Tongue (tissue), 2 donors: ENCODE measurements around the gene MYPN. TPM values are rescaled to one million over a fixed set of nuclear protein-coding genes. Genes with fewer than 3 reads are reported as not detected.
A peak's percentile ranks its signal among the peaks of the same experiment; 100 is the strongest.
"Not testable (repeated sequence)": the region's sequence is repeated elsewhere in the genome, so short reads cannot be mapped to it uniquely, and the experiment has no call there.

Experiments used
- DNase-seq: peaks from one replicate; pipeline ENCODE4 v3.0.0-alpha.2; 2015
- total RNA-seq: library from RNA; depleted of rRNA; stranded (reverse); fragments of >200 nt; gene quantifications from one replicate; pipeline ENCODE4 v1.2.3, GENCODE V29; 2014

The MYPN gene
- total RNA-seq, 1 donor from 2014 or later = 92.0 TPM

DNA sequence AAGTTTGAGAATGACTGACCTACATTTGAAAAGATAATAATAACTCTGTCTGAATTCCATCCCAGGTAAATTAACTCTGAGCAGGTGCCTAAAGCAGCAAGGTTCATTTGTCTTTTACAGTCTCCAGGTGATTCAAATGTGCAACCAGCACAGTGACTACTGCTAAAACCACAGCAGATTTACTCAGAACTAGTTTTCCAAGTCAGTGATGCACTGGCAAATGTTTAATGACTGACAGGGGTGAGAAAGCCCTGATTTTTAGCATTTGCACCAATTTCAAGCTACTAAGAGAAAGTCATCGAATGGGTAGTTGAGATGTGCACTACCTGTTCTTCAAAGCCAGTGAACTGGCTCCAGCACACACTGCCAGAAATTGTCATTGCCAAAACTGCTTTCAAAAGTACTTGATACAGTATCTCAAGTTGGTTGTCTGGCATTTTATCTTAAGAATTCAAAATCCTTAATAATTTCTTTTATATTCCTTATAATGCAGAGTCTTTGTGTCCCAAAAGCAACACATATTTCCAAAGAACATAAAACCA lies 62.3 kb downstream of the MYPN start:
- DNase-seq = no peak

- no peak for DNase-seq
Observed at GRCh38 chr10:68172324-68172723, 63.0 kb downstream of the MYPN start.

DNA sequence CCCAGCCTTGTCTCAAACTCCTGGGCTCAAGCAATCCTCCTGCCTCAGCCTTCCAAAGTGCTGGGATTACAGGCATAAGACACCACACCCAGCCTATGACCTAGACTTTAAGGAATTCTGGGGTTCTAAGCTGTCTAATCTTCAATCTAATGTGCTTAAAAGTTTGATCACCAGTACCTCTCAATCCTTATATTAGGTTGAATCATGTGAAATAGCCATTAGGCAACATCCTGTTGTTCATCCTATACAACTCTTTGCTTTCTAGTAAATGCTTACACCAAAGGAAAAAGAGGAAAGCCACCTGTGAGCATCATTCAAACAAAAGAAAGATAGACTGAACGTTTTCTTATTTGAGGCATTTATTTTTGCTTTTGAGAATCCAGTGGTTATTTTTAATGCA lies 66.7 kb downstream of the MYPN start:
- no peak for DNase-seq

- DNase-seq = no peak
Observed at GRCh38 chr10:68176797-68177196, 67.5 kb downstream of the MYPN start.

GRCh38 chr10:68178592-68178991 lies 69.3 kb downstream of the MYPN start:
- no peak for DNase-seq

GRCh38 chr10:68179016-68179415 lies 69.7 kb downstream of the MYPN start:
- DNase-seq = no peak

GRCh38 chr10:68180490-68180889 lies 71.2 kb downstream of the MYPN start:
- no peak for DNase-seq

GRCh38 chr10:68184546-68184945 lies 75.3 kb downstream of the MYPN start:
- peak; percentile 70 for DNase-seq

GRCh38 chr10:68185085-68185484 lies 75.8 kb downstream of the MYPN start:
- no peak for DNase-seq

GRCh38 chr10:68188835-68189234 lies 79.5 kb downstream of the MYPN start:
- no peak for DNase-seq

GRCh38 chr10:68192113-68192512 lies 82.8 kb downstream of the MYPN start:
- no peak for DNase-seq

DNA sequence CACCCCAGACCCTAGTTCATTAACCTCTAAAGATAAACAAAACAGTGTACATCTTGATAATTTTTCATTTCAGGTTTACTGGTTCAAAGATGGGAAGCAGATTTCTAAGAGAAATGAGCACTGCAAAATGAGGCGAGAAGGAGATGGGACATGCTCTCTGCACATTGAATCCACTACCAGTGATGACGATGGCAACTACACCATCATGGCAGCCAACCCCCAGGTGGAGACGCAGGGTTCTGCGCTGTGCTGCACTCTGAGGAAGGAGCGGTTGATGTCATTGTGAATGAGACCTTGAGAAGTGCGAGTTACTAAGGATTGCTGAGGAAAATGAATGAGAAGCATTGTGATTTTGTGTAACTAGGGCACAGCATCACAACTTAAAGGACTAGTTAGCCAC lies 85.0 kb downstream of the MYPN start:
- no peak for DNase-seq

DNA sequence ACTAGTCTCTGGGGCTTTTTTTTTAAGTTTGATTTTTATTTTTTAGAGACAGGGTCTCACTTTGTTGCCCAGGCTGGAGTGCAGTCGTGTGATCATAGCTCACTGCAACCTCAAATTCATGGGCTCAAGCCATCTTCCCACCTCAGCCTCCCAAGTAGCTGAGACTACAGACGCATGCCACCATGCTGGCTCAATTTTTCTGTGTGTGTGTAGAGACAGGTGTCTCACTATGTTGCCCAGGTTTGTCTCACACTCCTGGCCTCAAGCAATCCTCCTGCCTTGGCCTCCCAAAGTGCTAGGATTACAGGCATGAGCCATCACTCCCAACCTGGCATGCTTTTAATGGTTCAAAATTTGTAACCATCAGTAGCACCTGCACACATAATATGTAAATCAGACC lies 86.5 kb downstream of the MYPN start:
- DNase-seq = not testable (repeated sequence)

GRCh38 chr10:68196701-68197100 lies 87.4 kb downstream of the MYPN start:
- DNase-seq = no peak

DNA sequence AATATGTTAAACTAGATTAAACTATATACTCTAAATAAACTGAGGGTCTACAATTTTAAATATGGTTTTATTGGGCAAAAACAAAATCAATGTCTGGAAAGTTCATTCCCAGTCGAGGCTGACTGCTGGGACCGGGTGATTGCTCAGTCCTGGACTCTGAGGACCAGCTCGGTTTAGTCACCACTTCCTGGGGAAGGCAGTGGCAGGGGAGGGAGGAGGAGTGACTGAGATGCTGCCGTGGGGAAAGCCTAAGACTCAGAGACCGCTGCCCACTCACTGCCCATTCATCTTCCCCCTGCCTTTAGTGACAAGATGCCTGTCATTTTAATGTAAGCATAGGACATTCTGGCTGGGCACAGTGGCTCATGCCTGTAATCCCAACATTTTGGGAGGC lies 93.7 kb downstream of the MYPN start:
- no peak for DNase-seq

- peak; percentile 61 for DNase-seq
Observed at GRCh38 chr10:68208424-68209042, 99.2 kb downstream of the MYPN start.

DNA sequence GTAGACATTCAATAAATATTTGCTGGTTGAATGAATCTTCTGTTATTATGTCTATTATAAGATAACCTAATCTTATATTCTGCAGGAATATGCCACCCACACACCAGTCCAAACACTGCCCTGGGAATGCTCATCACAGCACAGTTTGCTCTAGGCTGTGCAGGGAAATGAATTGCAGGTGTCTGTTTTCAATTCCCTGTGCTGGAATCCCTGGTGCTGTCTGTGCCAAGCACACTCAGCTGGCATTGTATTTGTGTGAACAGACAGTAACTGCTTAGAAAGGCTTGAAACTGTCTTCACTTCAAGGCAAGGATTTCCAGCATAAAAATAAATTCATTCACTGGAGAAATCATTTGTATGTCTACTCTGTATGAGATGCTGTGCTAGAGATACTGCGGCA lies 102.4 kb downstream of the MYPN start:
- no peak for DNase-seq

DNA sequence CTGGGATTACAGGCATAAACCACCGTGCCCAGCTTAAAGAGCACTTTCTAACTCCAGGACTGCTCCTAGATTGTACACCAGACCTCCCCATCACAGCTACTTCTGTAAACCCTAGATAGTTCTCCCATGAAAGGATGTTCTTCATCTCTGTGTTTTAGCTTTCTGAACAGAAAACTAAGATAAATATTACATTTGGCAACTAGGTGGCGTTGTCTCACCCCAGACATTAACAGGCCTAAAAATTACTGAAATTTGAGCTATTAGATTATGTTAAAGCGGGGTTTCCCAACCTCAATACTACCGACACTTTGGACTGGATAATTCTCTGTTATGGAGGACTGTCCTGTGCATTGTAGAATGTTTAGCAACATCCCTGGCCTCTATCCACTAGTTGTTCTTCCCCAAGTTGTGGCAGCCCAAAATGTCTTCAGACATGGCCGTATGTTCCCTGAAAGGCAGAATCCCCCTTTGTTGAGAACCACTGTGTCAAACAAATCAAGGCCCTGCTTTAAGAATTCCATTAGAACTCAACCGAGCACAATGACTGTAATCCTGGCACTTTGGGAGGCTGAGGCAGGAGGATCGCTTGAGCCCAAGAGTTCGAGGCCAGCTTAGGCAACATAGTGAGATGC lies 103.5 kb downstream of the MYPN start:
- DNase-seq = peak; percentile 46

- no peak for DNase-seq
Observed at GRCh38 chr10:68218786-68219185, 109.5 kb downstream of the MYPN start.

GRCh38 chr10:68221196-68221595 lies 111.9 kb downstream of the MYPN start:
- DNase-seq = no peak

GRCh38 chr10:68222391-68222790 lies 113.1 kb downstream of the MYPN start:
- no peak for DNase-seq

DNA sequence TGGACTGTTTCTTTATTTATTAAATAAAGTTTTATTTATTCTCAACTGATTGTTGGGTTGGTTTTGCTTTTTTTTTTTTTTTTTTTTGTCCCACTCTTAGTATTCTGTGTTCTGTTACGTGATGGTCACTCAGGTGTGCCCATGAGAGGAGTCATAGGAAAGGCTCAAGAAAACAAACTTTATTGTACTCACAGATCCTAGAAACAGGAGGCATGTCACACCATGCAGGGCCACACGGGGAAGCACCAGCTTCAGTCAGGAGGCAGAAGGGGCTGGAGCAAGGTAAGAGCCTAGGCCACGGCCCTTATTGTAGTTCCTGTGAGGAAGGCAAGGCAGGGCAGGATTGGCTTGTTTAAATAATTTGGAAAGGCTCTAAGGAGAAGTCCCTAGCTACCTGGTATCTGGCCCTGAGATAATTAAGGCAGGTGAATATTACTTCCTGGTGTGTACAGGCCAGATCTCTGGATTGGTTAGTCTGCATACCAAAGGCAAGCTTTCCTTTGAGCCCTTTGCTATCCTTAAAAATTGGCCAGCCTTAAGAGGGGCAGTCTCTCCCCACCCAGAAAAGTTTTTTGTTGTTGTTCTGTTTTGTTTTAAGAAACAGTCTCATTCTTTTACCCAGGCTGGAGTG lies 114.4 kb downstream of the MYPN start:
- no peak for DNase-seq

- no peak for DNase-seq
Observed at GRCh38 chr10:68224810-68225209, 115.5 kb downstream of the MYPN start.

- DNase-seq = no peak
Observed at GRCh38 chr10:68230268-68230667, 121.0 kb downstream of the MYPN start.
